GM12872 (cell line): ENCODE measurements around the gene YWHAH.

Experiments used
- CTCF ChIP-seq: IDR thresholded peaks from 3 replicates; pipeline ENCODE4 v1.5.1; 2011; ENCODE audit warnings: low read depth, mild to moderate bottlenecking, low read length, moderate library complexity; ENCODE audit not compliant: insufficient read depth

The YWHAH gene

GRCh38 chr22:31944700-31945442 lies 536 bp downstream of the YWHAH start:
- TF ChIP-seq CTCF: no peak

GRCh38 chr22:31945443-31945855 lies 1.1 kb downstream of the YWHAH start:
- TF ChIP-seq CTCF: no peak

GRCh38 chr22:31945971-31946680 lies 1.8 kb downstream of the YWHAH start:
- TF ChIP-seq CTCF: no peak

GRCh38 chr22:31947296-31947695 lies 3.0 kb downstream of the YWHAH start:
- TF ChIP-seq CTCF: peak; percentile 81

GRCh38 chr22:31948002-31948401 lies 3.7 kb downstream of the YWHAH start:
- no peak for TF ChIP-seq CTCF

GRCh38 chr22:31950226-31950625 lies 5.9 kb downstream of the YWHAH start:
- no peak for TF ChIP-seq CTCF

- no peak for TF ChIP-seq CTCF
Observed at GRCh38 chr22:31951194-31952093, 7.1 kb downstream of the YWHAH start.
